Suprapubic skin (tissue), 4 donors: ENCODE results near the gene TES.

Experiments used
- EP300 ChIP-seq: sonication (generic); formaldehyde crosslinking; IDR thresholded peaks from one replicate; pipeline ENCODE4 v1.6.1; 2017; ENCODE audit warnings: antibody characterized with exemption
- POLR2A ChIP-seq, 2 donors: fragments of 450-650 bp; IDR thresholded peaks; one replicate each; pipeline ENCODE4 v1.6.1; 2017; ENCODE audit warnings: antibody characterized with exemption in 2 of 2, mild to moderate bottlenecking in 2 of 2, moderate library complexity in 2 of 2
- POLR2AphosphoS5 ChIP-seq, 3 donors: sonication (generic); formaldehyde crosslinking; IDR thresholded peaks; one replicate each; pipeline ENCODE4 v1.6.1; 2017; ENCODE audit warnings: antibody characterized with exemption in 3 of 3
- TF ChIP-seq, protein P1 (sequence below), 2 donors: fragments of 200-600 bp in 1 of 2; fragments of 450-650 bp in 1 of 2; sonication (generic) in 1 of 2; IDR thresholded peaks; one replicate each; pipeline ENCODE4 v1.5.1; 2016 to 2019; ENCODE audit warnings: antibody characterized with exemption in 2 of 2, mild to moderate bottlenecking in 1 of 2, moderate library complexity in 1 of 2

DNA sequence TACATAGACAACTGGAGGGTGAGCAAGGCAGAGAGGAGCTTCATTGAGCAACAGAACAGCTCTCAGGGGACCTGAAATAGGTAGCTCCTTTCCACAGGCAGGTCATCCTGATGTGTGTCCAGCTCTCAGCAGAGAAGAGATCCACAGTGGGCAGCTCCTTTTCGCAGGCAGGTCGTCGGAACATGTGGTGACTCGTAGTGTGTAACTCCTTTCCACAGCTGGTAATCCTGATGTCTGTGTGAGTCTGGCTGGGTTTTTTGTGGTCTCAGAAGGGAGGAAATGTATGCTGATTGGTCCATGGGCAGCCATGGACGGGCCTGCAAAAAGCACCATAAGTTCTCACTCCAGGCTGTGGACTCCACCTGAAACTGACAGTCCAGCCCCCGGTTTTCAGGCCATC lies 24.4 kb upstream of the TES start:
- TF ChIP-seq, protein P1, sequence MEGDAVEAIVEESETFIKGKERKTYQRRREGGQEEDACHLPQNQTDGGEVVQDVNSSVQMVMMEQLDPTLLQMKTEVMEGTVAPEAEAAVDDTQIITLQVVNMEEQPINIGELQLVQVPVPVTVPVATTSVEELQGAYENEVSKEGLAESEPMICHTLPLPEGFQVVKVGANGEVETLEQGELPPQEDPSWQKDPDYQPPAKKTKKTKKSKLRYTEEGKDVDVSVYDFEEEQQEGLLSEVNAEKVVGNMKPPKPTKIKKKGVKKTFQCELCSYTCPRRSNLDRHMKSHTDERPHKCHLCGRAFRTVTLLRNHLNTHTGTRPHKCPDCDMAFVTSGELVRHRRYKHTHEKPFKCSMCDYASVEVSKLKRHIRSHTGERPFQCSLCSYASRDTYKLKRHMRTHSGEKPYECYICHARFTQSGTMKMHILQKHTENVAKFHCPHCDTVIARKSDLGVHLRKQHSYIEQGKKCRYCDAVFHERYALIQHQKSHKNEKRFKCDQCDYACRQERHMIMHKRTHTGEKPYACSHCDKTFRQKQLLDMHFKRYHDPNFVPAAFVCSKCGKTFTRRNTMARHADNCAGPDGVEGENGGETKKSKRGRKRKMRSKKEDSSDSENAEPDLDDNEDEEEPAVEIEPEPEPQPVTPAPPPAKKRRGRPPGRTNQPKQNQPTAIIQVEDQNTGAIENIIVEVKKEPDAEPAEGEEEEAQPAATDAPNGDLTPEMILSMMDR (IDR thresholded peaks at IDR 0.05) = no peak
- TF ChIP-seq POLR2A (IDR thresholded peaks at IDR 0.05) (no peak), POLR2AphosphoS5 (IDR thresholded peaks at IDR 0.05) (no peak), EP300 (no peak)
